NT2/D1 (cell line): ENCODE data around the gene PPP1R1A.

Experiments
- SUZ12 ChIP-seq: IDR thresholded peaks from 2 replicates; pipeline ENCODE4 v1.6.1; 2011; ENCODE audit not compliant: insufficient read length, insufficient read depth; ENCODE audit errors: extremely low read depth
- ZNF274 ChIP-seq: IDR thresholded peaks from 2 replicates; pipeline ENCODE4 v1.6.1; 2011; ENCODE audit warnings: mild to moderate bottlenecking, low read depth, low read length

DNA sequence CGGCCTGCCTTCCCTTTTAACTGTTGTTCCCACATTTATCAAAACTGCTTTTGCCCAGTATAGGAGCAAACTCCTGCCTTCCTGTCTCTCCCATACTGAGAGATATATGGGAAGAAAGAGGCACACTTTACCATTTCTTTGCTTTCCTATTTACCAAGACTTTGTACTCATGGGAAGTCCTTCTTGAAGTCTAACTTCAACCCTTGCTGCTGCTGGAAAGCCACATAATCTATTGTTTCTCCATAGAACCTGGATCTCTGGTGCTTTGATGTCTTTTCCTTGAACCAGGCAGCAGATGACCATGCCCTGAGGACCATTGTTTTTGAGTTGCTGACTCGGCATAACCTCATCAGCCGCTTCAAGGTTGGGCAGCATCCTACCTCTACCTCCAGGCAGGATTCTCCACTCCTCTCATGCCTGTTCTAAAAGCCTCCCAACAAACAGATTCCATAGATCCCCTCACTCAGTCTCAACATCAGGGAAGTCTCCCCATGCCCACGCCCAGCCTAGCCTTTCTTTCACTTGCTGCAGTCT, 18.4 kb downstream of the PPP1R1A start:
- no peak for TF ChIP-seq SUZ12
- TF ChIP-seq ZNF274: no peak
